ENCODE data around the gene FHIT. TPM values are rescaled to one million over a fixed set of nuclear protein-coding genes. Genes with fewer than 3 reads are reported as not detected.

Gene FHIT
- total RNA-seq, 2 experiments from 2014 or later, result 86.0 to 90.6 TPM

DNA sequence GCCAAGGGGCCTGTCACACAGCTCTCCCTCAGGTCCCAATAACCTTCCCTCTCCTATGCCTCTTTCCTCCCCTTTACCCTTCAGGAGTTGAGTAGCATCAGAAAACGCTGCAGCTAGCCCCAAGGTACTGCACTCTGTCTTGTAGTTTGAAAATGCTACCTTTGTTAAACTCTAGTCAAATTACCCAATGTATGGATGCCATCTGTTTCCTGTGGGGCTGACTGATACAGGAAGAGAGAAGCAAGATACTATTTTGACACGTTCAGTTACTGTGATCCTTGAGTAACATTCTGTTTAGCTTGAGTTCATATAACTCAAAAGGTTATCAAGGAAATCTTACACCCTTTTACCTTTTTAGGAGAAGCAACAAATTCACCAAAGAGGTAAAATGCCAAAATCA, 493.1 kb downstream of the FHIT start:
- H3K36me3 Mint-ChIP-seq (ENCODE audit: low read depth), result no peaks in the 10 kb centered on the region
- H3K4me3 Mint-ChIP-seq, result no peak overlapping the region
- intact Hi-C loops (cut with DNase I, micrococcal nuclease), result no loop called here
- Histone ChIP-seq H3K27ac (ENCODE audit: low read depth in 1 of 2, low read length in 2 of 2) (no peak overlapping the region), H3K9me3 (ENCODE audit: control insufficient read depth in 1 of 2, insufficient read depth in 1 of 2, low read length in 2 of 2) (no peaks in the 10 kb centered on the region), H3K36me3 (ENCODE audit: insufficient read depth, low read length) (no peaks in the 10 kb centered on the region), H3K27me3 (ENCODE audit: control insufficient read depth in 1 of 2, insufficient read depth in 2 of 2, low read length in 2 of 2) (no peaks in the 10 kb centered on the region), H3K4me3 (ENCODE audit: low read length) (no peak overlapping the region), H3K4me1 (ENCODE audit: insufficient read depth, low read length) (no peaks in the 10 kb centered on the region)
- no peaks in the 10 kb centered on the region for H3K27me3 Mint-ChIP-seq
- TF ChIP-seq, protein P1, sequence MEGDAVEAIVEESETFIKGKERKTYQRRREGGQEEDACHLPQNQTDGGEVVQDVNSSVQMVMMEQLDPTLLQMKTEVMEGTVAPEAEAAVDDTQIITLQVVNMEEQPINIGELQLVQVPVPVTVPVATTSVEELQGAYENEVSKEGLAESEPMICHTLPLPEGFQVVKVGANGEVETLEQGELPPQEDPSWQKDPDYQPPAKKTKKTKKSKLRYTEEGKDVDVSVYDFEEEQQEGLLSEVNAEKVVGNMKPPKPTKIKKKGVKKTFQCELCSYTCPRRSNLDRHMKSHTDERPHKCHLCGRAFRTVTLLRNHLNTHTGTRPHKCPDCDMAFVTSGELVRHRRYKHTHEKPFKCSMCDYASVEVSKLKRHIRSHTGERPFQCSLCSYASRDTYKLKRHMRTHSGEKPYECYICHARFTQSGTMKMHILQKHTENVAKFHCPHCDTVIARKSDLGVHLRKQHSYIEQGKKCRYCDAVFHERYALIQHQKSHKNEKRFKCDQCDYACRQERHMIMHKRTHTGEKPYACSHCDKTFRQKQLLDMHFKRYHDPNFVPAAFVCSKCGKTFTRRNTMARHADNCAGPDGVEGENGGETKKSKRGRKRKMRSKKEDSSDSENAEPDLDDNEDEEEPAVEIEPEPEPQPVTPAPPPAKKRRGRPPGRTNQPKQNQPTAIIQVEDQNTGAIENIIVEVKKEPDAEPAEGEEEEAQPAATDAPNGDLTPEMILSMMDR (IDR thresholded peaks at IDR 0.05), result no peak
- H3K4me1 Mint-ChIP-seq (ENCODE audit: low read depth), result no peaks in the 10 kb centered on the region
- no peaks in the 10 kb centered on the region for H3K9me3 Mint-ChIP-seq
- ATAC-seq (ENCODE audit: poor library complexity) (no peak), DNase-seq (no peak)
- H3K27ac Mint-ChIP-seq, result no peak overlapping the region
- ChIA-PET POLR2A (no interaction called here), CTCF (no interaction called here)

DNA sequence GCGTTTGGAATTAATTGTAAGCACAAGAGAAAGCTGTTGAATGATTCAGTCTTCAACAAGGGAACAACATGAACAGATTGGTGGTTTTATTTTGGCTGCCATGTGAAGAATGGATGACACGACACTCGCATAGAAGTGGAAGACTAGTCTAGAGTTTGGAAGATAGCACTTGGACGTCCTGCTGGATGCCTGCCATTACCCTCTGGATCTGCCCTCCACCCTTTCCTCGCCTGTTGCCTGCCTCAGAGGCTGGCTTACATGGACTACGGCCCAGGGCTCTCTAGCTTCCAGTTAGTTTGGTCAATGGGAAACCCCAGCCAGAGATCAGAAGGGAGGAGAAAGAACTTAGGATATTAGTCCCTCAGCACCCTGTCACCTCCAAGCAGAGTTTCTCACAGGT, 493.5 kb downstream of the FHIT start:
- ChIA-PET CTCF (no interaction called here), POLR2A (no interaction called here)
- H3K4me1 Mint-ChIP-seq (ENCODE audit: low read depth), result no peaks in the 10 kb centered on the region
- no peak for DNase-seq
- H3K36me3 ChIP-seq (ENCODE audit: insufficient read depth, low read length), result no peaks in the 10 kb centered on the region
- H3K27me3 ChIP-seq (ENCODE audit: control insufficient read depth in 1 of 2, insufficient read depth in 2 of 2, low read length in 2 of 2), result no peaks in the 10 kb centered on the region
- no peak overlapping the region for H3K27ac Mint-ChIP-seq
- no peak overlapping the region for H3K27ac ChIP-seq (ENCODE audit: low read depth in 1 of 2, low read length in 2 of 2)
- no peak overlapping the region for H3K4me3 ChIP-seq (ENCODE audit: low read length)
- intact Hi-C loops (cut with DNase I, micrococcal nuclease), result no loop called here
- no peak for ATAC-seq (ENCODE audit: poor library complexity)
- no peaks in the 10 kb centered on the region for H3K4me1 ChIP-seq (ENCODE audit: insufficient read depth, low read length)
- TF ChIP-seq, protein P1 (IDR thresholded peaks at IDR 0.05), result no peak
- H3K36me3 Mint-ChIP-seq (ENCODE audit: low read depth), result no peaks in the 10 kb centered on the region
- no peaks in the 10 kb centered on the region for H3K9me3 Mint-ChIP-seq
- H3K27me3 Mint-ChIP-seq, result no peaks in the 10 kb centered on the region
- no peaks in the 10 kb centered on the region for H3K9me3 ChIP-seq (ENCODE audit: control insufficient read depth in 1 of 2, insufficient read depth in 1 of 2, low read length in 2 of 2)
- H3K4me3 Mint-ChIP-seq, result no peak overlapping the region

DNA sequence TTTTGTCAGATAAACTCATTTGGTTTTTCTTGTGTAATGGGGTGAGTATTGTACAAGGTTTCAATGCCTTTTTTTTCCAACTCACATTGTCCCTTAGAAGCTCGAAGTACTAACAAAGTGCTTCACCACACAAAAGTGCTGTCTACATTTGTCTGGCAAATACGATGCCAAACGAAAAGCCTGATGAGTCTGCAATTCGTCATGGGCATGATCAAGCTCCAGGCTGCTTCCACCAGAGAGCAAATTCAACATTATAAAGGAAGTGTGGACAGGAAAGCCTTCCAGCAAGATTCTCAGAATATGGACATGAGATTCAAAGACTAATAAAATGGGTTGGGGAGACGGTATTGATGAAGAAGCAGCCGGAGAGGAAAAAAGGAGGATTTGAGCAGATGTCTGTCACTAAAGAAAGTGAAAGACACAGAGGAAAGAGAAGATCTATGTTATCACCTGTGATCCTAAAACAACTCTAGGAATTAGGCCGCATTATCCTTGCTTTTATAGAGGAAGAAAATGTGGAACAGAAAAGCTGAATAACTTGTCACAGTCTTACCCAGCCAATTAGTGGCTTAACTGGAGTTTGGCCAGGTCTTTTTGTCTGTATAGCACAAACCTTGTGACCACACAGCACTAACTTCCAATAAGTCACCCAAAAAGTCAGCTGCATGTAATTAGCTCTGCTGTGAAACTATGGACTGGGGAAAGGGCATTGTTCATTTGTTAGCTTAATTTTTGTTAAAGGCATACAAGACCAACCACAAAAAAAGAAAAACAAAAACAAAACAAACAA, 494.8 kb downstream of the FHIT start:
- Mint-ChIP-seq H3K9me3 (no peaks in the 10 kb centered on the region), H3K4me3 (no peak overlapping the region), H3K4me1 (ENCODE audit: low read depth) (no peaks in the 10 kb centered on the region), H3K27ac (no peak overlapping the region), H3K27me3 (no peaks in the 10 kb centered on the region), H3K36me3 (ENCODE audit: low read depth) (no peaks in the 10 kb centered on the region)
- ChIA-PET POLR2A (no interaction called here), CTCF (no interaction called here)
- DNase-seq (no peak), ATAC-seq (ENCODE audit: poor library complexity) (no peak)
- intact Hi-C loops (cut with DNase I, micrococcal nuclease), result no loop called here
- no peaks in the 10 kb centered on the region for H3K36me3 ChIP-seq (ENCODE audit: insufficient read depth, low read length)
- H3K4me1 ChIP-seq (ENCODE audit: insufficient read depth, low read length), result no peaks in the 10 kb centered on the region
- no peak overlapping the region for H3K4me3 ChIP-seq (ENCODE audit: low read length)
- H3K9me3 ChIP-seq (ENCODE audit: control insufficient read depth in 1 of 2, insufficient read depth in 1 of 2, low read length in 2 of 2), result peaks cover 0 to 3% of the 10 kb centered on the region in 2 experiments
- TF ChIP-seq, protein P1 (IDR thresholded peaks at IDR 0.05), result no peak
- H3K27ac ChIP-seq (ENCODE audit: low read depth in 1 of 2, low read length in 2 of 2), result no peak overlapping the region
- no peaks in the 10 kb centered on the region for H3K27me3 ChIP-seq (ENCODE audit: control insufficient read depth in 1 of 2, insufficient read depth in 2 of 2, low read length in 2 of 2)

Measured in CD4-positive, alpha-beta T cell (primary cell).